Endothelial cell of umbilical vein (primary cell): Measurements from ENCODE around the gene CMBL. TPM values are rescaled to one million over a fixed set of nuclear protein-coding genes. Genes with fewer than 3 reads are reported as not detected.

Source experiments
- BruUV-seq: library from RNA; stranded (reverse); fragments of 400-500 nt; replicated peaks from 2 replicates; lab custom pipeline; 2021; lab: Mats Ljungman, UMichigan
- CTCF ChIA-PET: fragments of 300-600, 350-600 bp; sonication (Branson Sonifier 250); formaldehyde crosslinking; loops from one replicate; lab custom pipeline; 2021; ENCODE audit warnings: antibody characterized with exemption, inconsistent platforms; lab: Charles Lee
- POLR2A ChIA-PET: fragments of 300-600, 350-600 bp; sonication (Branson Sonifier 250); formaldehyde crosslinking; loops from one replicate; lab custom pipeline; 2021; ENCODE audit warnings: antibody characterized with exemption, inconsistent platforms; lab: Charles Lee
- DNase-seq: peaks from one replicate; pipeline ENCODE4 v3.0.0-alpha.2; 2011; ENCODE audit warnings: low read depth, low spot score
- FAIRE-seq: peaks from 2 replicates; lab custom pipeline; 2011; peaks lifted over from hg19 to GRCh38; lab: Jason Lieb, UNC
- H2AFZ ChIP-seq: 2 replicates; pipeline ENCODE4 v1.6.0; 2012; ENCODE audit warnings: low read depth, low read length, control low read depth, inconsistent platforms
- H3K27ac ChIP-seq: 2 replicates; pipeline ENCODE4 v1.5.1; 2011; ENCODE audit warnings: low read depth, mild to moderate bottlenecking, control low read depth, low read length, moderate library complexity; ENCODE audit not compliant: insufficient read depth
- H3K27me3 ChIP-seq, 2 experiments: 2 replicates each; pipeline versions ENCODE4 v1.6.0 to v1.6.1; 2011; ENCODE audit warnings: low read length in 2 of 2, mixed read lengths in 1 of 2; ENCODE audit not compliant: control insufficient read depth in 2 of 2, insufficient read depth in 2 of 2
- H3K36me3 ChIP-seq, 2 experiments: 2 replicates in 1 of 2; 3 replicates in 1 of 2; pipeline ENCODE4 v1.5.1; 2011; ENCODE audit warnings: low read length in 2 of 2, mild to moderate bottlenecking in 1 of 2, moderate library complexity in 1 of 2; ENCODE audit not compliant: control insufficient read depth in 2 of 2, insufficient read depth in 2 of 2; ENCODE audit errors: extremely low read depth in 1 of 2
- H3K4me1 ChIP-seq: 3 replicates; pipeline ENCODE4 v1.5.1; 2011; ENCODE audit warnings: mild to moderate bottlenecking, low read length; ENCODE audit not compliant: control insufficient read depth, insufficient read depth; ENCODE audit errors: extremely low read depth
- H3K4me2 ChIP-seq: 2 replicates; pipeline ENCODE4 v1.6.1; 2011; ENCODE audit warnings: low read length, control low read depth, mixed read lengths; ENCODE audit not compliant: insufficient read depth
- H3K4me3 ChIP-seq, 3 experiments: fragments of 200-600 bp in 1 of 3; sonication (generic), shearing (Covaris generic) in 1 of 3; replicated peaks in 1 of 3; 2 replicates each; pipeline ENCODE4 v1.5.1; 2011 to 2016; ENCODE audit warnings: control low read depth in 3 of 3, low read length in 3 of 3, mild to moderate bottlenecking in 2 of 3, inconsistent platforms in 1 of 3, low read depth in 1 of 3, moderate library complexity in 1 of 3; ENCODE audit not compliant: insufficient read depth in 1 of 3
- H3K79me2 ChIP-seq: 2 replicates; pipeline ENCODE4 v1.6.0; 2012; ENCODE audit warnings: low read length, inconsistent platforms; ENCODE audit not compliant: control insufficient read depth, insufficient read depth
- H3K9ac ChIP-seq: replicated peaks from 2 replicates; pipeline ENCODE3; 2011; ENCODE audit warnings: low read length, control low read depth; ENCODE audit not compliant: insufficient read depth; ENCODE audit errors: extremely low read depth
- H3K9me1 ChIP-seq: replicated peaks from 3 replicates; pipeline ENCODE4 v1.6.0; 2011; ENCODE audit warnings: mild to moderate bottlenecking, low read length; ENCODE audit not compliant: control insufficient read depth, insufficient read depth; ENCODE audit errors: extremely low read depth
- H3K9me3 ChIP-seq: replicated peaks from 2 replicates; pipeline ENCODE4 v1.5.1; 2012; ENCODE audit warnings: low read length, inconsistent platforms; ENCODE audit not compliant: control insufficient read depth, insufficient read depth
- H4K20me1 ChIP-seq: replicated peaks from 2 replicates; pipeline ENCODE3; 2011; ENCODE audit warnings: mild to moderate bottlenecking, low read length; ENCODE audit not compliant: control insufficient read depth, insufficient read depth; ENCODE audit errors: extremely low read depth
- EZH2 ChIP-seq: IDR thresholded peaks from 2 replicates; pipeline ENCODE4 v1.6.1; 2012; ENCODE audit warnings: borderline replicate concordance, low read depth, mild to moderate bottlenecking, moderate library complexity, low read length, inconsistent platforms; ENCODE audit not compliant: severe bottlenecking
- FOS ChIP-seq: IDR thresholded peaks from 2 replicates; pipeline ENCODE4 v1.6.1; 2011; ENCODE audit warnings: mild to moderate bottlenecking, low read length, moderate library complexity, borderline replicate concordance; ENCODE audit not compliant: insufficient read depth
- GATA2 ChIP-seq: IDR thresholded peaks from 2 replicates; pipeline ENCODE4 v1.7.0; 2011; ENCODE audit warnings: low read depth, mild to moderate bottlenecking, moderate library complexity, mixed read lengths, low read length; ENCODE audit not compliant: insufficient read length, insufficient read depth
- JUN ChIP-seq: IDR thresholded peaks from 2 replicates; pipeline ENCODE4 v1.6.1; 2011; ENCODE audit warnings: borderline replicate concordance, low read depth; ENCODE audit not compliant: insufficient read length, insufficient read depth
- MYC ChIP-seq: IDR thresholded peaks from one replicate; pipeline ENCODE4 v1.6.1; 2011; ENCODE audit warnings: mild to moderate bottlenecking, low read depth, low read length
- POLR2A ChIP-seq: IDR thresholded peaks from 2 replicates; pipeline ENCODE4 v1.6.1; 2012; ENCODE audit warnings: low read depth, mild to moderate bottlenecking, control low read depth, low read length
- POLR2AphosphoS5 ChIP-seq: IDR thresholded peaks from 2 replicates; pipeline ENCODE4 v1.6.1; 2012; ENCODE audit warnings: low read depth, mild to moderate bottlenecking, control low read depth, low read length, moderate library complexity; ENCODE audit not compliant: insufficient read depth
- dilution Hi-C: fragments of 300-500 bp; cut with MboI; formaldehyde crosslinking; loops from one replicate; pipeline ENCODE4 v1.15.0; 2019; ENCODE audit warnings: low sequenced_read_pairs; ENCODE audit not compliant: extremely low pct_ligation_motif_present
- intact Hi-C: fragments of 100-400 bp; cut with micrococcal nuclease; formaldehyde crosslinking; loops from one replicate; pipeline ENCODE4 v1.10.0; 2022
- polyA plus RNA-seq, 4 experiments: library from polyadenylated mRNA; depleted of rRNA in 3 of 4; stranded (reverse) in 3 of 4; unstranded in 1 of 4; fragments of >200 nt; gene quantifications; 2 replicates each; pipeline versions ENCODE4 v1.2.1 to v1.2.3, GENCODE V29; 2011 to 2012; ENCODE audit warnings: missing spikeins in 1 of 4
- total RNA-seq: library from RNA; stranded (reverse); gene quantifications from 2 replicates; pipeline ENCODE4 v1.2.3, GENCODE V29; 2021
- TF ChIP-seq, protein P1 (sequence below): IDR thresholded peaks from 2 replicates; pipeline ENCODE4 v1.6.1; 2011; ENCODE audit not compliant: insufficient read depth, insufficient read length
- TF ChIP-seq, protein P2 (sequence below), 2 donors: IDR thresholded peaks; 1 replicate in 1 of 2; 2 replicates in 1 of 2; pipeline ENCODE4 v1.5.1; 2011; ENCODE audit warnings: low read length in 2 of 2, mild to moderate bottlenecking in 2 of 2, moderate library complexity in 2 of 2, control low read depth in 1 of 2, inconsistent platforms in 1 of 2, low read depth in 1 of 2; ENCODE audit not compliant: insufficient read depth in 1 of 2; ENCODE audit errors: extremely low read depth in 1 of 2

CMBL gene
- total and polyA plus RNA-seq, 2 donors (not counting 3 experiments of a cell fraction or from before 2014, with no cell fraction given): 15.9 to 19.8 TPM

DNA sequence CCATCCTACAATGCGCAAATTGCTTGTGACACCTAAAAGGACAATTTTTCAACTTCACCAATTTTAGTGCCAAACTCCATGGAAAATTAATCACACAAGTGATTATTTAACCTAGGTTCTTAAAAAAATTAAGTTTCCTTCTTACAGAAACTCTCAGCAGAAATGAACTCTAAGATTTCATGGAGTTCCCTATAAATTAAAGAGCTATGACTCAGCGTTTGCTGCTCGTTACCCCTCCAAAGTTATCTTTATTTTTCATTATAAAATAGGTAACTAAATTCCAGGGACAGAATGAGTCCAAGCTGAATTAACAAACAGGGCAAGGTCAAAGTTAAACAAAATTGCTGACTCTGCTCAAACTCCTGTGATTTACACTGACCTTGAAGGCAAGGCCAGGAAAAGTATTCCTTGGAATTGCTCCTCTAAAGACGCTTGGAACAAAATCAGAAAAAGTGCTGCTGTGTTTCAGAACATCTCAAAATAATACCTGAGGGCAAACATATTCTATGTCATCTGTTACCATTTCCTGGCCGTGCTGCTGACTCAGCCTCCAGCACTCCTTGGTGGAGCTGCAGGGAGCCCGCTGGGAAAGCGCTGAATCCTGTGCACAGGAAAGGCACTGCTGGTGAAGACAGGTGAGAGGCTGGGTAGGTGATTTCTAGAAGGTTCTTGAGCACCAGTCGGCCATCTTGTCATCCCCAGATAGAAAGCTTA lies 2.5 kb upstream of the CMBL start:
- Histone ChIP-seq H4K20me1 (no peaks in the 10 kb centered on the region), H3K79me2 (no peaks in the 10 kb centered on the region), H3K4me3 (no peak overlapping the region), H2AFZ (no peak overlapping the region), H3K4me1 (peaks cover 2% of the 10 kb centered on the region), H3K4me2 (no peak overlapping the region), H3K27ac (no peak overlapping the region), H3K9ac (no peak overlapping the region), H3K27me3 (no peaks in the 10 kb centered on the region), H3K36me3 (no peaks in the 10 kb centered on the region), H3K9me3 (no peaks in the 10 kb centered on the region), H3K9me1 (no peaks in the 10 kb centered on the region)
- TF ChIP-seq POLR2AphosphoS5 (no peak), FOS (no peak), GATA2 (no peak), JUN (no peak), EZH2 (no peak), MYC (no peak), POLR2A (no peak)
- TF ChIP-seq, protein P1, sequence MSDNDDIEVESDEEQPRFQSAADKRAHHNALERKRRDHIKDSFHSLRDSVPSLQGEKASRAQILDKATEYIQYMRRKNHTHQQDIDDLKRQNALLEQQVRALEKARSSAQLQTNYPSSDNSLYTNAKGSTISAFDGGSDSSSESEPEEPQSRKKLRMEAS: no peak
- TF ChIP-seq, protein P2, sequence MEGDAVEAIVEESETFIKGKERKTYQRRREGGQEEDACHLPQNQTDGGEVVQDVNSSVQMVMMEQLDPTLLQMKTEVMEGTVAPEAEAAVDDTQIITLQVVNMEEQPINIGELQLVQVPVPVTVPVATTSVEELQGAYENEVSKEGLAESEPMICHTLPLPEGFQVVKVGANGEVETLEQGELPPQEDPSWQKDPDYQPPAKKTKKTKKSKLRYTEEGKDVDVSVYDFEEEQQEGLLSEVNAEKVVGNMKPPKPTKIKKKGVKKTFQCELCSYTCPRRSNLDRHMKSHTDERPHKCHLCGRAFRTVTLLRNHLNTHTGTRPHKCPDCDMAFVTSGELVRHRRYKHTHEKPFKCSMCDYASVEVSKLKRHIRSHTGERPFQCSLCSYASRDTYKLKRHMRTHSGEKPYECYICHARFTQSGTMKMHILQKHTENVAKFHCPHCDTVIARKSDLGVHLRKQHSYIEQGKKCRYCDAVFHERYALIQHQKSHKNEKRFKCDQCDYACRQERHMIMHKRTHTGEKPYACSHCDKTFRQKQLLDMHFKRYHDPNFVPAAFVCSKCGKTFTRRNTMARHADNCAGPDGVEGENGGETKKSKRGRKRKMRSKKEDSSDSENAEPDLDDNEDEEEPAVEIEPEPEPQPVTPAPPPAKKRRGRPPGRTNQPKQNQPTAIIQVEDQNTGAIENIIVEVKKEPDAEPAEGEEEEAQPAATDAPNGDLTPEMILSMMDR (IDR thresholded peaks at IDR 0.05; ENCODE audit: extremely low read depth in 1 of 2, insufficient read depth in 1 of 2, low read depth in 1 of 2, low read length in 2 of 2): no peak
- POLR2A ChIA-PET: no interaction called here
- CTCF ChIA-PET: interaction anchor here (1.1 to 1.3 kb wide), 5 partner anchors 9 to 26 kb away, joined by 3 to 4 read pairs (median 4); no protein-coding TSS in a partner anchor
- intact Hi-C loops (no loop called here), dilution Hi-C loops (no loop called here)
- DNase-seq (no peak), FAIRE-seq (peak; percentile 28)
- BruUV-seq: no TSS peak
